Lung (tissue), 12 donors: ENCODE data around the gene DAD1. TPM values are rescaled to one million over a fixed set of nuclear protein-coding genes. Genes with fewer than 3 reads are reported as not detected.

Source experiments
- ATAC-seq: fragments of 200-7000 bp; cut with Tn5 transposase; one replicate; pipeline ENCODE4 v1.9.1; 2020; ENCODE audit warnings: moderate number of reproducible peaks; ENCODE audit not compliant: insufficient read depth, low FRiP score
- DNase-seq, 3 donors: peaks; one replicate each; pipeline ENCODE4 v3.0.0-alpha.2; 2013 to 2017
- H3K27ac ChIP-seq, 2 donors: one replicate each; pipeline ENCODE4 v1.5.1; 2013; ENCODE audit warnings: mild to moderate bottlenecking in 2 of 2, moderate library complexity in 2 of 2, control low read depth in 1 of 2, inconsistent platforms in 1 of 2, low read depth in 1 of 2, low read length in 1 of 2
- H3K27me3 ChIP-seq, 3 donors: one replicate each; pipeline ENCODE4 v1.5.1; 2013; ENCODE audit warnings: low read length in 2 of 3; ENCODE audit not compliant: control insufficient read depth in 3 of 3, insufficient read depth in 3 of 3
- H3K36me3 ChIP-seq, 4 donors: one replicate each; pipeline ENCODE4 v1.5.1; 2013; ENCODE audit warnings: low read length in 4 of 4, mild to moderate bottlenecking in 1 of 4, moderate library complexity in 1 of 4; ENCODE audit not compliant: control insufficient read depth in 4 of 4, insufficient read depth in 4 of 4
- H3K4me1 ChIP-seq, 5 donors: one replicate each; pipeline ENCODE4 v1.5.1; 2013; ENCODE audit warnings: low read length in 5 of 5, mild to moderate bottlenecking in 2 of 5, moderate library complexity in 1 of 5; ENCODE audit not compliant: control insufficient read depth in 5 of 5, insufficient read depth in 5 of 5
- H3K4me3 ChIP-seq: one replicate; pipeline ENCODE4 v1.5.1; 2013; ENCODE audit warnings: mild to moderate bottlenecking, control low read depth, moderate library complexity
- H3K9ac ChIP-seq, 2 donors: one replicate each; pipeline ENCODE4 v1.5.1; 2013; ENCODE audit warnings: low read length in 2 of 2, control low read depth in 1 of 2; ENCODE audit not compliant: insufficient read depth in 1 of 2
- H3K9me3 ChIP-seq, 4 donors: one replicate each; pipeline ENCODE4 v1.5.1; 2013; ENCODE audit warnings: low read length in 3 of 4, mild to moderate bottlenecking in 1 of 4, moderate library complexity in 1 of 4; ENCODE audit not compliant: control insufficient read depth in 4 of 4, insufficient read depth in 3 of 4
- CTCF ChIP-seq: IDR thresholded peaks from 2 replicates; pipeline ENCODE4 v1.5.1; 2012; ENCODE audit warnings: mild to moderate bottlenecking; ENCODE audit errors: control extremely low read depth, extremely low read depth
- WGBS, 2 donors: extraction: QIAGEN DNeasy Blood & Tissue Kit; methylation state at CpG; one replicate each; pipeline ENCODE4 v1.1.7; 2013; 5-methylcytosine and 5-hydroxymethylcytosine counted together
- polyA plus RNA-seq, 2 donors: library from polyadenylated mRNA; stranded (reverse); fragments of 200-250 nt; gene quantifications; one replicate each; pipeline ENCODE4 v1.2.1, GENCODE V29; 2013
- total RNA-seq, 2 donors: library from RNA; depleted of rRNA in 1 of 2; stranded (reverse); fragments of >200 nt in 1 of 2; gene quantifications; one replicate each; pipeline ENCODE4 v1.2.1, GENCODE V29; 2014 to 2021
- donor health status: control.
- donor health status: control.
- donor health status: Bipolar disorder and iron deficiency.
- donor health status: healthy.
- donor health status: DM: yes; HTN: yes; CAD: no.

DAD1 gene
- total and polyA plus RNA-seq, 4 donors, result 164 to 377 (median 217) TPM

GRCh38 chr14:22524115-22524783 is 64.8 kb downstream of the DAD1 start:
- Histone ChIP-seq H3K4me1 (peaks cover 0 to 17% (median 0%) of the 10 kb centered on the region in 5 donors), H3K27me3 (no peaks in the 10 kb centered on the region), H3K4me3 (no peak overlapping the region), H3K36me3 (no peaks in the 10 kb centered on the region), H3K9ac (no peak overlapping the region), H3K27ac (no peak overlapping the region), H3K9me3 (no peaks in the 10 kb centered on the region)
- ATAC-seq (no peak), DNase-seq (no peak)
- 88% methylated on average over 11 of the region's 11 CpGs for WGBS, 2 donors
- no peak for TF ChIP-seq CTCF

GRCh38 chr14:22523283-22523682 is 65.7 kb downstream of the DAD1 start:
- no peak overlapping the region for H3K4me3 ChIP-seq
- H3K36me3 ChIP-seq, result no peaks in the 10 kb centered on the region
- no peak overlapping the region for H3K27ac ChIP-seq
- peaks cover 0 to 17% (median 0%) of the 10 kb centered on the region in 5 donors for H3K4me1 ChIP-seq
- no peak for TF ChIP-seq CTCF
- H3K27me3 ChIP-seq, result no peaks in the 10 kb centered on the region
- no peak for ATAC-seq
- H3K9ac ChIP-seq, result no peak overlapping the region
- no peaks in the 10 kb centered on the region for H3K9me3 ChIP-seq
- DNase-seq, result no peak

- ATAC-seq (no peak), DNase-seq (no peak)
- Histone ChIP-seq H3K9ac (no peak overlapping the region), H3K4me1 (peaks cover 0 to 17% (median 0%) of the 10 kb centered on the region in 5 donors), H3K4me3 (no peak overlapping the region), H3K27ac (no peak overlapping the region), H3K27me3 (no peaks in the 10 kb centered on the region), H3K36me3 (no peaks in the 10 kb centered on the region), H3K9me3 (no peaks in the 10 kb centered on the region)
- TF ChIP-seq CTCF, result no peak
- 75 to 87% methylated on average over 1 of the region's 1 CpG for WGBS, 2 donors
Measured at GRCh38 chr14:22522466-22522957, 66.5 kb downstream of the DAD1 start.
